KG1 (cell line): Measurements from ENCODE around the gene ITGB7.

Experiments
- DNase-seq: peaks from one replicate; lab custom pipeline; 2025; lab: John Stamatoyannopoulos, UW

ITGB7 gene

GRCh38 chr12:53145383-53146260, 61.4 kb downstream of the ITGB7 start:
- DNase-seq = no peak

- DNase-seq = no peak
These were observed 63.7 kb downstream of the ITGB7 start for GRCh38 chr12:53143355-53143754.
